SH-SY5Y (cell line): ENCODE results near the gene LRP2BP.

Source experiments
- GATA2 ChIP-seq: IDR thresholded peaks from 2 replicates; pipeline ENCODE4 v1.6.1; 2011; ENCODE audit warnings: mild to moderate bottlenecking, low read depth, low read length
- GATA3 ChIP-seq: IDR thresholded peaks from 2 replicates; pipeline ENCODE4 v1.6.1; 2011; ENCODE audit warnings: low read depth, mild to moderate bottlenecking, low read length, moderate library complexity

The LRP2BP gene

DNA sequence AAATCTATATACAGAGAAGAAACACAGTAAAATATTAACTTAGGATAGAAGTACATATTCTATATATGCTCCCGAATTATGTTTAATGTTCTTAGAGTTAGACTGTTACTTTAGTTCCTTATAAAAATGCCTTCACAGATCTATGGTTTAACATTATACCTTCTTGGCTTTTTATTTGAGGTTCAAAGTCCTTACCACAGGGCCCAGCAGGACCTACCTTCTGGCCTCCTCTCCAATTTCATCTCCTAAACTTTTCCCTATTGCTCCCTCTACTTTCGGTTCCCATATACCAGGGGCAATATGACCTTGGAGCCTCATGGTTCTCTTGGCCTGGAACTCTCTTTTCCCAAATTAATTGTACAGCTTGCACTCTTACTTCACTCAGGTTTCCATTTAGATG is 12.7 kb upstream of the LRP2BP start:
- TF ChIP-seq GATA3, result no peak
- no peak for TF ChIP-seq GATA2

DNA sequence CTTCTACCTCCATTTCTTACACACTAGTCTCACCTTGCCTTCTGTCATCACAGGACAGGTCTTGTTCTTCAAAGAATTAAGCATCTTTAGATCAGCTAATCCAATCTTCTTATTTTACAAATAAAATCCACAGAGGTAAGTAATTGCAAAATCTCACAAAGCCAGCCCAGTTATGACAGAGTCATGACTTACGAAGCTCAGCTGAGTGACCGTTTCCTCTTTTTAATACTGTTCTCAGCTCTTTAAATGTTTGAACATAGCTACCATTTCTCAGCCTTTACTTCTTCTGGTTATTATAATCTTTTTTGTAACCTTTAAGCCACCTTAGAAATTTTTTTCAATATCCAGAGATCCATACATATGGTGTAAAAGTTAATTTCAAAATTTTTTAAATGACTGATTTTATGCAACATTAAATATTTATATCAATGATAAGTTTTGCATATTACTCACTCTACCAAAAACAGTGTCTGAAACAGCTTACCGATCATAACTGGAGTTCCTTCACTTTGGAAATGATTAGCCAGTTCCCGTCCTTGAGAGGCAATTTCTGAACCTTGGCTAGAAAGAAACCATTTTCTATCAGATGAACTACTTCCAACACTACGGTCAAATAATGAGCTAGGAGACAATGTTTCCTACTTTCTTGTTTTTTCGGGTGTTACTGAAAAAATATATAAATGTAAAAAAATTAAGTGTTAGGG is 9.7 kb upstream of the LRP2BP start:
- no peak for TF ChIP-seq GATA2
- no peak for TF ChIP-seq GATA3

DNA sequence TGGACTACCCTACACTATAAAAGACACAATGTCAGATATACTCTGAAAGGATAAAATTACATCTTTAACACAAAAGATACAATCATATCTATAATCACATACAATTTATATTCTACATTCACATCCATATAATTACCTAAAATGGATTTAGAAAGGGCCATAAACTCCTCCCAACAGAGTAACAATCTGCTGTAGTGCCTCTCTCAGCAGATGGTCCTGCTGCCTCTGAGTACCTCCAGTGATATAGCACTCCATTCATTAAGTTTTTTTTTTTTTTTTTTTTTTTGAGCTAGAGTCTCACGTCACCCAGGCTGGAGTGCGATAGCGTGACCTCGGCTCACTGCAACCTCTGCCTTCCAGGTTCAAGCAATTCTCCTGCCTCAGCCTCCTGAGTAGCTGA is 8.3 kb upstream of the LRP2BP start:
- TF ChIP-seq GATA2 (no peak), GATA3 (no peak)

DNA sequence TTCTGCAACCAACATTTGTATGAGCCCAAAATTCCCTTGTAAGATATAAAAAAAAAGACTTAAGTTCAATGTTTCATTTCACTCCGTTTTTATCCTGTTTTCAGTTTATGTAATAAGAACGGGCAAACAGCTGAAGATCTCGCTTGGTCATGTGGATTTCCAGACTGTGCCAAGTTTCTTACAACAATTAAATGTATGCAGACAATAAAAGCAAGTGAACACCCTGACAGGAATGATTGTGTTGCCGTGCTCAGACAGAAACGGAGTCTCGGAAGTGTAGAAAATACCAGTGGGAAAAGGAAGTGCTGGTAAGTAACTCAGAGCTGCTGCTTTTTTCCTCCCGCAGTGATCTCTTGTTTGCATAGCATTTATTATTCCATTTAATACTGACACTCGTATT is 3.7 kb upstream of the LRP2BP start:
- TF ChIP-seq GATA2, result no peak
- no peak for TF ChIP-seq GATA3

DNA sequence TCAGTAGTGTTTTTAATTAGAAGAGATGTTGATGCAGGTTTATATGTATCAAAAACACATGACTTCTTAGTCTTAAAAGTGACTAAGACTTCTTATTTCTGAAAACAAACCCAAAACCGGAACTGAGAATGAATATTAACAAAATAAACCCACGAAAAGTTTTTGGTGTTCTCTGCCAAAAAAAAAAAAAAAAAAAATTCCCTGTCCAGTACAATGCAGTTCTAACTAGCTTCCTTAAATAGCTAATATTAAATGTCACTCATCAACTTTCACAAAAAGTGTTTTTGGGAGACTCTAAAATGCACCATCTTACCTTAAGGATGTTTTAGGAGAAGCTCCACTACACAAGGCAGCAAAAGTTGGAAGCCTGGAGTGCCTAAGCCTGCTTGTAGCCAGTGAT is 2.9 kb upstream of the LRP2BP start:
- TF ChIP-seq GATA2 (no peak), GATA3 (no peak)

DNA sequence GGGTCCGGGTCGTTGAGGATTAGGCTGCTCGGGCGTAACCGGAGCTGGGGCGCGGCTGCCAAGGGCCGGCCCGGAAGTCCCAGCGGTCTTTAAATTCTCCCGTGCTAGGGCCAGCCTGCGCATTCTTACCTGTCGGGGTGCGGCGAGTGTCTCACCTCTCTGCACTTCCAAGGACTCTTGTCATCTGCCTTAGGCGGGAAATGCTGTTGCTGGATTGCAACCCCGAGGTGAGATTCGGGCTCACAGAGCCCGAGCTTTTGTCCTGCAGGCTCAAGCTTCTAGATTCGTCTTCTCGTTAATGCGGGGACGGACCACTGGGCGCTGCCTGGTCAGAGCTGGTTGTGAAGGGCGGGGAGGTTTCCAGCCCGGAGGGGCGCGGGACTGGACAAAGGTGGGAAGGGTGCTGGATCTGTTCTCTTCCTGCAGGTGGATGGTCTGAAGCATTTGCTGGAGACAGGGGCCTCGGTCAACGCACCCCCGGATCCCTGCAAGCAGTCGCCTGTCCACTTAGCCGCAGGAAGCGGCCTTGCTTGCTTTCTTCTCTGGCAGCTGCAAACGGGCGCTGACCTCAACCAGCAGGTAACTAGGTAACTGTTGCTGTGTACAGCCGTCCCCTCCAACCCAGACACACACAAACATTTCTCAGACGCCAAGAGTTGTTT is 1.1 kb upstream of the LRP2BP start, which contains the start of gene ANKRD37:
Gene ANKRD37 (plus strand): TSS at position 118 of the 662 bp plus-strand sequence. CDS start 83 bp downstream, at position 201.
- TF ChIP-seq GATA2, result no peak
- no peak for TF ChIP-seq GATA3

DNA sequence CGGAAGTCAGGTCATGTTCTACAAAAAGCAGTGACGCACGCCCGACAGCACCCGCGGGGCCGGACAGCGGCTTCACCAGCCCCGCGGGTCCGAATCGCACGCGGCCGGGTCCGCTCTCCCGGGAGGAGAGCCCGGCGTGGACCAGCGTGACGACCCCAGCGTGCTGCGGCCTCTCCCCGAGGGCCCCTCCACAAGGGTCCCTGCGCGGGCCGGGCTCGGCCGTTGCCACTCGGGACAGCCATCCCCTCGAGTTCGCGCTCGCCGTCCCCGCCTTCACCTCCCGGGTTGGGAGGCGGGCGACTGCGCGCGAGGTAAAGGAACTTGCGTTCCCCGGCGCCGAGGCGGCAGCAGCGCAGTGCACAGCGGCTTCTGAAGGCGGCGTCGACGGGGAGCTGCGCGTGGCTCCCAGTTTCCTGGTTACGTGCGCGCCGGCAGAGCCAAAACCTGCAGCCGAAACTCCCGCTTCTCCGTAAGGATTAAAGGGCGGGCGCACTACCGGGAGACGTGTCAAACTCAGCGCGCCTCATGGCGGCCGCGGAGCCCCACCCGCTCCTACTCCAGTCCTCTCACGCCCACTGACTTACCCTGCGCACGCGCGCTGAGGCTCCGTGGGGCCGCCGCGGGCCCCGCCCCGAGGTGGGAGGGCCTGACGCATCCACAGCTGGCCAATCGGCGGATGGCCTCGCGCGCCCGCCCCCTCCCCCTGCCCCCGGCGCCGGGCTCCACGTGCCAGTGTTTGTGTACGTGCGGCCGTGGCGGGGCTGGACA is 416 bp upstream of the LRP2BP start:
- TF ChIP-seq GATA3 (no peak), GATA2 (no peak)

DNA sequence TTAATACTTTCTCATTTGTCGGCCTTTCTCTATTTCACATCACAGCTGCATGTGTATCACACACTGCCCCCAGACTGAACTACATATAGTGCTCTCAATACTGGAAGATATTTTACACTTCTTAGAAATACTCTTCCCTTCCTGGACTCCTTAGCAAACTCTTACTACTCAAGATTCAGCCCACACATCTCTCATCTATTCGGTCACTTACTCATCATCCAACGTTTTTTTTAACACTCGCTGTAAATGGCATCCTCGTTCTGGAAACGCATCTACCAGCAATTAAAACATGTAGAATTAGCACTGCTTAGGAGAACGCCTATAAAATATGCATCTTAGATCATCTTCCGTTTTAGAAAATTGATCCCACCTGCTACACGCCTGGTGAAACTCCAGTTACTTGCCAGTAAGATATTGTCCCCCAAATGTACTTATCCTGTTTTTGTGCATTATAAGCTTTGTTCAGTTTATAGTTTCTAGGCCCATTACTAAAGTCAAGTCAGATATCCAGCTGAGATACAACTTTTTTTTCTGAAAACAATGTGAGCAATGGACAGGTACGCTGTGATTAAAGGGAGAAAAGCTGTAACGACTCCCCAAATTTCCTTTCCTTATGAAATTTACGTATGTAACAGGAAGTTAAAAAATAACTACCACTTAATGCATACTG is 1.0 kb downstream of the LRP2BP start:
- TF ChIP-seq GATA2 (no peak), GATA3 (no peak)

DNA sequence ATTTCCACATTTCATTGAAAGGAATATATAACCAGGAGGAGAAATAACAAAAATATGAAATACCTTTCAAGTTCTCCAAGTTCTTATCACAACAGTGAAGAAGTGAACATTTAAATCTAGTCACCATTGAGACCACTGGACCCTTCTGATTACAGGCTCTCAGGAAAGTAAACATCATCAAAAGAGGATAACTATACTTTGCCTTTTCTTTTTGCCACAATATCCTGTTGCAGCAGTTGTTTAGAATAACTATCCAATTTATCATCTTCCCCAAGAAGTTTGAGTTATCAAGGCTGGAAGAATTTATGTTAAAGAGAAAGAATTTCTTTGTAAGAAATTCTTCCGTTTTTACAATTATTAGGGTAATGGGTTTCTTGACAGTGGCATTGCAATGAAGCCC is 3.6 kb downstream of the LRP2BP start:
- TF ChIP-seq GATA2 (no peak), GATA3 (no peak)

DNA sequence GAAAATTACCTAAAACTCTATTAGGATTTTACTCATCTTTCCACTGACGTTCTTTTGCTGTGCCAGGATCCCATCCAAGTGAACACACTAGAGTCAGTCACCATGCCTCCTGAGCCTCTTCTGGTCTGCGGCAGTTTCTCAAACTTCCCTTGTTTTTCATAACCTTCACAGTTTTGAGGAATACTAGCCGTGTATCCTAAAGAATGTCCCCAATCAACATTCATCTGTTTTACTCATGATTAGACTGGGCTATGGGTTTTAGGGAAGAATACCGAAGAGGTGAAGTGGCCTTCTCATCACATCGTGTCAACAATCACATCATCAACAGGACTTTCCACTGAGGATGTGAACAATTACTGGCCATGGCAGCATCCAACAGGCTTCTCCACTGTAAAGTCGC is 4.8 kb downstream of the LRP2BP start:
- TF ChIP-seq GATA2, result no peak
- no peak for TF ChIP-seq GATA3

DNA sequence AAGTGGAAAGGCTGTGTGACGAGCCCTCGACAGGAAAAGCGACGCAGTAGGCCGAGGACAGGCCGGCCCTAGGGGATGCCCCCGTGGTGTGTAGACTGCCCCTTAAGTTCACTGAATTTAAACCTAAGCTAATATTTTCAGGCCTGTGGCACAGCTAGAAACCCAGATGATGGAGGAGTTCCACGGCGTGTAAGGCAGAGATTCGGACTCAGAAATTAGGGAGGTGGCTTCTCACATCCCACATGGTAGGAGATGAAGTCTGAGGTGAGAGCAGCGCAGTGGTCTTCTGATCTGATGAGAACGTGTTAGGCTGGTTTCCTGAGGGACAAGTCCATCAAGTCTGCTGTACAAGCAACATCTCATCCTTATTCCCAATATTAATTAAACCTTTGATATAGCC is 7.8 kb downstream of the LRP2BP start:
- no peak for TF ChIP-seq GATA3
- TF ChIP-seq GATA2, result no peak

DNA sequence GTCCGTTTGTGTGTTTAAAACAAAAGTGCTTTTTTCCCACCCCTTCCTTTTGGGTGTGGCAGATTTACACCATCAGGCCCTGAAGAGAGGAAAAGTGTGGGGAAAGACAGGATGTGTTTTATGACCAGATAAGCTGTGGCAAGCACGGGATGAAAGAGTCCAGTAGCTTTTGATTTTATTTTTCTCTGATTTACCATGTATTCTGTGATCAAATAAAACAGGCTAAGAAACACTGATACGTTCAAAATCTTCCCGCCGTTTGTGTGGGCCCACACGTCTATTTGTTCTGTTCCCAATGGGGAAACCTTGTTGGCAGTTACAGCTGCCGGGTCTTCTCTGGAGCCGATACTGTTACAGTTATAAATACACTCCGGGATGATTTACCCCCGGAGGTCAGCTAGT is 10.8 kb downstream of the LRP2BP start:
- TF ChIP-seq GATA2, result no peak
- no peak for TF ChIP-seq GATA3

DNA sequence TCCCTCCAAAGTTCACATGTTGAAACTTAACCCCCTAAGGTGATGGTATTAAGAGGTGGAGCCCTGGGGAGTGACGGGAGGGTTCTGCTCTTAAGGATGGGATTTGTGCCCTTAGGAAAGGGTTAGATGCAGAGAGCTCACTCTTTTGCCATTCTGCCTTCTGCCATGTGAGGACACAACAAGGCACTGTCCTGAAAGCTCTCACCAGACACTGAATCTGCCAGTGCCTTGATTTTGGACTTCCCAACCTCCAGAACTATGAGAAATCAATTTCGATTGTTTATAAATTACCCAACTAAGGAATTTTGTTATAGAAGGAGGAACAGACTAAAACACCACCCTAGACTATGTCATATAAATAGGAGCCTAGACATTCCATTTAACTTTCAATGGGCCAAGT is 11.7 kb downstream of the LRP2BP start:
- TF ChIP-seq GATA2, result no peak
- no peak for TF ChIP-seq GATA3

DNA sequence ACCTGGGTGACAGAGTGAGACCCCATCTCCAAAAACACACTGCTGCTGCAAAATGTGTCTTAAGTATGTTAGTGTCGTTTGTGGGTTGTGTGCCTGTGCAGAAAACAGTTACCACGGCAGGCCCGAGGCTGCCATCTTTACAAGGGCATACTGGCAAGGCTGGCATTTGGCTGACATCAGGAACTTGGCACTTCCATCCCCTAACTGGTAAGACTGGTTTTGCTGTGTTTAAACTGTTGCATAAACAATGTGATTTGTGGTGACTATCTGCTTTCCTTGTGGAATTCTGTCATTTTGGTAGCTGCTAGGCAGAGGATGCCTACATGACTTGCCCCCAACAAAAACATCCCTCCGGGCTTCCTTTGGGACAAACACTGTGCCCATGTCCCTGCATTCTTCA is 12.3 kb downstream of the LRP2BP start:
- TF ChIP-seq GATA2, result no peak
- TF ChIP-seq GATA3, result no peak
